ENCODE measurements around the gene IMP3.

Gene IMP3

DNA sequence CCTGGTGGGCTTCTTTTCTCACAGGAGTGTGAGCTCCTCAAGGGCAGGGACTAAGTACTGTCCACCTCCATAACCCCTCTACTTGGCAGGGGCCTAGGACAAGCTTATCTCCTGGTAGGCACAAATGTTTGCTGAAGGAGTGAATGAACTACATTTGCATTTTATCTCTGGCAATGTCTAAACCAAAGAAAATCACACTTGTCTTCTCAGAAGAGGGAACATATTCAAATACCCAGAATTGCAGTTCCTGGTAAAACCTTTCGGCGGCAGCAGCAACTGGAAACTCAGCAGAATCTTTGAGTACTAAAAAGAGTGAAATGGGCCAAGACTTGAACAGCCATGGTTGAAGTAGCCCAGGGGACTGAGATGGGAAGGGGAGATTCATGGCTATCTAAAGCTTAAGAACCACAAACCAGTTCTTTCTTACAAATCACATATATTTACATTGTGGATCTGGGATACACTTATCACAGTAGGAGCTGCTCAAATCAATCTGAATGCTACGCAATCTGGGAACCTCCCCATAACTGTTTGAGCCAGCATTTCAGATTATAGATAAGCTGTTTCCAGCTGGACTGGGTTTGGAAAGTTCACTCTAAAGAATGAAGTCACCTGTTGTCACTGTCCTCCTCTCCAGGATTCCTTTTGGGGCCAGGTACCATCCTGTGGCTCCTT lies 42.2 kb downstream of the IMP3 start:
- TF ChIP-seq RAD21 (IDR thresholded peaks at IDR 0.05; ENCODE audit: low read depth) (peak; percentile 38; the same call in 1 of the 2 replicates), EP300 (IDR thresholded peaks at IDR 0.05; ENCODE audit: borderline replicate concordance) (no peak)

DNA sequence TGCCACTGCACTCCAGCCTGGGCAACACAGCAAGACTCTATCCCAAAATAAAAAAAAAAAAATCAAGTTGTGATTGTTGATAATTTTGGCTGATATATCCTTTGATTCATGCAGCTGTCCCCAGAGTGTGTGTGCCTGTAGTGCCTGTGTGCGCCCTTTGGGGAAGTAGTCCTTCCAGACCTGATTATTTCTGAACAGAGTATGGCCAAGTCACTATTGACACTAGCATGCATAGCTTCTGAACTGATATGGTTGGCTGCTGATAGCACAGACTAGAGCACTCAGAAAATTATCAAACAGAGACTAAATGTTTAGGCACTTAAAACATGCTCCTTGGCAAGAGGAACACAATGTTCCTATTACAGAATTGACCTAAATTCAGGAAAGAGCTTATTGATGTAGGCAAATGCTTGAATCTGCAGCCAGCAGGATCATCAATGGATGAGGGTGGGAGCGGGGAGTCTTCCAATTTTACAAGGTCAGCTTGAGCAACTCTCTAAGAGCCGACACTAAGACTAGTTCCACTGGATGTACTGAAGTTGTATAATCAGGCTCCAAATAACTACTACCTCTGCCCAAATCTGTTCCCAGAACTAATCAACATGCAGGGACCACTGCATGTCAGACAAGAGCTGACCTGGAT lies 43.2 kb downstream of the IMP3 start:
- no peak for TF ChIP-seq MAX (IDR thresholded peaks at IDR 0.05)
- TF ChIP-seq CREB1 (IDR thresholded peaks at IDR 0.05; ENCODE audit: low read depth) = no peak

DNA sequence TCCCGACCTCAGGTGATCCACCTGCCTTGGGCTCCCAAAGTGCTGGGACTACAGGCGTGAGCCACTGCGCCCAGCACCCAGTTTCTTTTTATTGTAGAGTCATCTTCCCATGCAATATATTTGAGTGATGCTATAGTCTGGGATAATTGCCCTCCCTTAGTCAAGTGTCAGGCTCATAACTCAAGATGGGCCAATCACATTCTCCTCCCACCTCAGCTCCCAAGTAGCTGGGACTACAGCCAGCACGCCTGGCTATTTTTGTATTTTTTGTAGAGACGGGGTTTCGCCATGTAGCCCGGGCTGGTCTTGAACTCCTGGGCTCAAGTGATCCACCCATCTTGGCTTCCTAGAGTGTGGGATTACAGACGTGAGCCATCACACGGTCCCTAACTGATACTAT lies 45.7 kb downstream of the IMP3 start:
- TF ChIP-seq YY1 (IDR thresholded peaks at IDR 0.05; ENCODE audit: low read depth) (no peak), CEBPB (IDR thresholded peaks at IDR 0.05) (no peak), NFIC (IDR thresholded peaks at IDR 0.05) (no peak), TAF1 (IDR thresholded peaks at IDR 0.05; ENCODE audit: low read depth) (no peak), TEAD4 (IDR thresholded peaks at IDR 0.05) (no peak), MAX (IDR thresholded peaks at IDR 0.05) (no peak), TCF12 (IDR thresholded peaks at IDR 0.05; ENCODE audit: low read depth) (no peak), EP300 (IDR thresholded peaks at IDR 0.05; ENCODE audit: borderline replicate concordance) (no peak), RAD21 (IDR thresholded peaks at IDR 0.05; ENCODE audit: low read depth) (no peak), USF1 (IDR thresholded peaks at IDR 0.05) (no peak)

GRCh38 chr15:75591655-75592364 lies 48.2 kb downstream of the IMP3 start:
- TF ChIP-seq RAD21 (IDR thresholded peaks at IDR 0.05; ENCODE audit: low read depth) = no peak
- TF ChIP-seq EP300 (IDR thresholded peaks at IDR 0.05; ENCODE audit: borderline replicate concordance) = no peak
- no peak for TF ChIP-seq YY1 (IDR thresholded peaks at IDR 0.05; ENCODE audit: low read depth)
- TF ChIP-seq TCF12 (IDR thresholded peaks at IDR 0.05; ENCODE audit: low read depth) = no peak
- no peak for TF ChIP-seq CEBPB (IDR thresholded peaks at IDR 0.05)
- no peak for TF ChIP-seq ZBTB7A (IDR thresholded peaks at IDR 0.05; ENCODE audit: low read depth)
- no peak for TF ChIP-seq EGR1 (IDR thresholded peaks at IDR 0.05)
- no peak for TF ChIP-seq FOXM1 (IDR thresholded peaks at IDR 0.05; ENCODE audit: borderline replicate concordance, low read depth)

GRCh38 chr15:75590239-75590638 lies 49.8 kb downstream of the IMP3 start:
- TF ChIP-seq ZBTB7A (IDR thresholded peaks at IDR 0.05; ENCODE audit: low read depth) = no peak
- TF ChIP-seq TAF1 (IDR thresholded peaks at IDR 0.05; ENCODE audit: low read depth) = no peak
- no peak for TF ChIP-seq TCF12 (IDR thresholded peaks at IDR 0.05; ENCODE audit: low read depth)
- no peak for TF ChIP-seq CREB1 (IDR thresholded peaks at IDR 0.05; ENCODE audit: low read depth)
- no peak for TF ChIP-seq MAX (IDR thresholded peaks at IDR 0.05)
- no peak for TF ChIP-seq EP300 (IDR thresholded peaks at IDR 0.05; ENCODE audit: borderline replicate concordance)
- TF ChIP-seq FOXM1 (IDR thresholded peaks at IDR 0.05; ENCODE audit: borderline replicate concordance, low read depth) = no peak
- TF ChIP-seq CEBPB (IDR thresholded peaks at IDR 0.05) = no peak
- TF ChIP-seq TEAD4 (IDR thresholded peaks at IDR 0.05) = no peak
- no peak for TF ChIP-seq RAD21 (IDR thresholded peaks at IDR 0.05; ENCODE audit: low read depth)
